NCI-H2196 (cell line): Measurements from ENCODE around the gene SLC10A7.

Experiments used
- DNase-seq: peaks from one replicate; lab custom pipeline; 2025; ENCODE audit not compliant: unreplicated experiment; lab: John Stamatoyannopoulos, UW

Gene SLC10A7

DNA sequence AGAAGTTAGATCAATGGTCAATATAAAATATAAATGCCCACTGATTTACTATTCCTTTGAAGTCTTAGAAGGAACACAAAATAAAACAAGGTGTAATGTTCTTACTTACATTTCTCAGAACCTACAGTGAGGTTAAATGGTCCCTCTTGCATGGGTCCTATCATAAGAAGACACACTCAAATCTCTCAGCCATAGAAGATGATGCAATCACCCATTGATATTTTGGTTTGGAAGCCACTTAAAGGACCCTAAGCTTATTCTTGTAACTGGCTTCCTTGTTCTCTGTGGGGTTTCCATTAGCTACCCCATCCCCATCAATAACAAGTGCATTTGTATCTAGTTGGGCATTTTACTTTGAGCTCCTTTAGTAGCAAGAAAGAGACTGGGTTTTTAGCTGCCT lies 292.3 kb downstream of the SLC10A7 start:
- DNase-seq, result no peak

DNA sequence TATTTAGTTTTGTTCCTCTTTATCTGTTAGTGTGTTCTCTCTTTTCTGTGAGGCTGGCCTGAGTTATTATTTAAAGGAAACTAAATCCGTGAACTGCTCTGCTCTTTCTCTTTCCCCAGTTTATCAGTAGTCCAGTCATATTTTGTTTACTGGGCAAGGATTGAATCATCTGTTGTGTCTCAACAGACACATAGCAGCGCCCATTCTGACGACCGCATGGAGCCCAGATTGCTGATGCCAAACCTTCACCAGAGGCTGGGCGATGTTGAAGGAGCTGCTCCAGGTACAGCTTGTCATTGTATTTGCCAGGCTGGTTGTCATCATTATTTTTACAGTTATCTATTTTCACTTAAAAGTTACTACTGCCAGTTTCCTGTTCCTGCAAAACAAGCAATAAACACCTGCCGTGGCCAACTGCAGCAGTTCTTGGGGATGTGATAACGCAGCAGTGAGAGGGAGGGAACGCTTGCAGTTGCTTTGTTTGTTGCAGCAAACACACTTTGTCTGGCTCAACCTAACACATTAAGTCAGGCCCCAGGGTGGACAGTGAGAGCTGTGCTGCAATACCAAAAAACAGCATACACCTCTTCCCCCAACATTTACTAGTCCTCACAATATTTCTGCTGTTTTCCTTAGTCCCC lies 297.3 kb downstream of the SLC10A7 start:
- DNase-seq, result no peak

DNA sequence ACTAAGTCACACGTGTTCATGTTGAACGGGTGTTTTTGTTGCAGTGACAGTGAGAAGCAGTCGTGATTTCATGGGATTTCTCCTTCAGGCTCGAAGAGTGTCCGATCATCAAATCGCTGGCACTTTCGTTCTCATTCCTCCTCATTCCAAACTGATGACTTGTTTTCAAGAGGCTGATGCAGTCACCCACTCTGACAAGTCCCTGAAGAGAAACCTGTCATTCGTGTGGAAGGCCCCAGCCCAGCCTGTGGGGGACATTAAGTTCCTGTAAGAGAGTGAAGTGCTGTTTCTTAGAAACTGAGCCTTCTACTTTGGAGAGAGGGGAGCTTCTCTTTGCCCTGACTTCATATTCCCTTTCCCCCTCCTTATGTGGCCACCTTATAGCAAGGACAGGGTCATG lies 299.4 kb downstream of the SLC10A7 start:
- no peak for DNase-seq

- no peak for DNase-seq
These were observed 307.5 kb downstream of the SLC10A7 start, which contains the start of gene REELD1 for GRCh38 chr4:146214238-146214637. TSS of gene REELD1 (plus strand) at chr4:146214538. CDS start at chr4:146216953, 2,415 bp downstream.

DNA sequence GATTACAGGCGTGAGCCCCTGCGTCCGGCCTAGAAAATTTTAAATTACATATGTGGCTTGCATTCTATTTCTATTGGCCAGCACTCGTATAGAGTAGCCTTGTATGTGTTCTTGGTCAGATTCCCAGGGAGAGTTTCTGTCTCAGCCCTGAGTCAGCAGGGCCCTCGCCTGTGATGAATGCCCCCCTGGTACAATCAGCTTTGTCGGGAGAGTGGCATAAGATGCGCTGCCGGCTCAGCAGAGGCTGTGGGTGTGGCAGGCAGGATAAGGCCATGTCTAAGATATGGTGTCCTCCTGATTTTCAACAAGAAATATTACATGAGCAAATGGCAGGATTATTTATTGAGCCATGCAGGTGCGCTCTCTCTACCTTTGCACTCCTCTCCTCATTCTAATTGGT lies 309.0 kb downstream of the SLC10A7 start:
- DNase-seq, result no peak

GRCh38 chr4:146211440-146211839 lies 310.3 kb downstream of the SLC10A7 start:
- DNase-seq, result no peak

DNA sequence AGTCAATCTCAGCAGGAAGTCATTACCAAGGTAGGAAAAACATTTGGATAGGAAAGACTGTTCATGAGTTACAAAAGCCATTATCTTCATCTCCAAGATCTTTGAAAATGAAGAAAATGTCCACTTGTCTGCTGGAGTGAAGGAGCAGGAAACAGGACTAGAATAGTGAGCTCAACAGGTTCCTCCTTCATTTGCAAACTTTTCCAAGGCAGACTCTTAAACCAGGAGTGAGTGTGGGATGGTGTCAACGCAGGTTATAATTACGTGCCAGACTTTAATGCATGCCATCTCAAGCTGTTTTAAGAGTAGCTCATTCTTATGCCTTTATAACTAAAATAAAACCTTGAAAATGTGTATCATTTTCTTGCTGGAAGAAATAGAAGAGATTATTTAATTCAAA lies 310.9 kb downstream of the SLC10A7 start:
- DNase-seq, result no peak

DNA sequence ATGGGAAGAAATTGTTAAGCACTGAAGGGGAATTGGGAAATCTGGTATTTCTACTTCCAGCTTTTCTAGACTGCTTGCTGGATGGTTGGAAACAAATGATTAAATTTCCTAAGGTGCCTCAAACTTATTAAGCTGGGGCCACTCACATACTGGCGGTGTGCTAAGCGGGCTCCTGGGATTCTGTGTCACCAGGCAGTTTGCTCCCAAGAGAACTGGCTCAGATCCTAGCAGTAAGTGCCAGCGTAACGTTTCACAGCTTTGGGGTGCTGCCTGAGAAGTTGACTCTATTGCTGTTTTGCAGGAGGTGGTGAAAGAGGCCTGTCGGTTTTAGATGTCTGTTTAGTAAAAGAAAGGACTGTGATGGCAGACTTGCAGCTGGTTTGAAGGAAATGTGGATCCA lies 314.3 kb downstream of the SLC10A7 start:
- no peak for DNase-seq
